Measurements from ENCODE around the gene MLLT1. TPM values are rescaled to one million over a fixed set of nuclear protein-coding genes. Genes with fewer than 3 reads are reported as not detected.

Gene MLLT1
- total and polyA plus RNA-seq, 9 donors: 11.1 to 116 (median 78.4) TPM

GRCh38 chr19:6269101-6269886 is 10.5 kb downstream of the MLLT1 start:
- intact Hi-C loops (cut with DNase I): no loop called here
- Histone ChIP-seq H3K4me1 (ENCODE audit: insufficient read depth) (peaks cover 31% of the 10 kb centered on the region), H3K27me3 (no peaks in the 10 kb centered on the region), H3K4me3 (no peak overlapping the region), H3K9me3 (no peaks in the 10 kb centered on the region), H3K36me3 (no peaks in the 10 kb centered on the region), H3K27ac (no peak overlapping the region)
- TF ChIP-seq POLR2A (IDR thresholded peaks at IDR 0.05): no peak
- TF ChIP-seq CTCF (IDR thresholded peaks at IDR 0.05): no peak
- no peak for TF ChIP-seq EP300 (IDR thresholded peaks at IDR 0.05)
- WGBS, 3 donors: 90 to 92% (median 90%) methylated on average over 33 of the region's 33 CpGs
- DNase-seq: peak in 1 of 5 donors; percentile 33

- intact Hi-C loops (cut with DNase I): no loop called here
- 87 to 95% (median 93%) methylated on average over 4 of the region's 4 CpGs for WGBS, 3 donors
These were observed 11.4 kb downstream of the MLLT1 start for GRCh38 chr19:6268382-6268771.

GRCh38 chr19:6267552-6268381 is 12.0 kb downstream of the MLLT1 start:
- peak in 1 of 5 donors; percentile 5 for DNase-seq
- Histone ChIP-seq H3K4me1 (ENCODE audit: insufficient read depth) (peaks cover 23% of the 10 kb centered on the region), H3K27me3 (no peaks in the 10 kb centered on the region), H3K36me3 (no peaks in the 10 kb centered on the region), H3K4me3 (no peak overlapping the region), H3K9me3 (no peaks in the 10 kb centered on the region), H3K27ac (no peak overlapping the region)
- WGBS, 3 donors: 89 to 90% (median 89%) methylated on average over 17 of the region's 17 CpGs
- TF ChIP-seq CTCF (IDR thresholded peaks at IDR 0.05) (no peak), EP300 (IDR thresholded peaks at IDR 0.05) (no peak), POLR2A (IDR thresholded peaks at IDR 0.05) (no peak)
- intact Hi-C loops (cut with DNase I): no loop called here

More at GRCh38 chr19:6268382-6268771, 11.4 kb downstream of the MLLT1 start:
- no peaks in the 10 kb centered on the region for H3K9me3 ChIP-seq
- TF ChIP-seq POLR2A (IDR thresholded peaks at IDR 0.05) (no peak), CTCF (IDR thresholded peaks at IDR 0.05) (no peak), EP300 (IDR thresholded peaks at IDR 0.05) (no peak)
- no peak for DNase-seq
- H3K27me3 ChIP-seq: no peaks in the 10 kb centered on the region
- no peak overlapping the region for H3K4me3 ChIP-seq
- H3K27ac ChIP-seq: no peak overlapping the region
- no peaks in the 10 kb centered on the region for H3K36me3 ChIP-seq
- peaks cover 29% of the 10 kb centered on the region for H3K4me1 ChIP-seq (ENCODE audit: insufficient read depth)

- WGBS, 3 donors: 86 to 90% (median 89%) methylated on average over 4 of the region's 4 CpGs
- intact Hi-C loops (cut with DNase I): no loop called here
- H3K27ac ChIP-seq: no peak overlapping the region
- peaks cover 5% of the 10 kb centered on the region for H3K4me1 ChIP-seq (ENCODE audit: insufficient read depth)
- H3K36me3 ChIP-seq: no peaks in the 10 kb centered on the region
- TF ChIP-seq POLR2A (IDR thresholded peaks at IDR 0.05) (no peak), CTCF (IDR thresholded peaks at IDR 0.05) (no peak), EP300 (IDR thresholded peaks at IDR 0.05) (no peak)
- DNase-seq: no peak
- H3K27me3 ChIP-seq: no peaks in the 10 kb centered on the region
- H3K9me3 ChIP-seq: no peaks in the 10 kb centered on the region
- H3K4me3 ChIP-seq: no peak overlapping the region
These were observed 15.0 kb downstream of the MLLT1 start for GRCh38 chr19:6264803-6265202.

Measured in ovary (tissue), 9 donors.